ENCODE data around the gene CNTNAP2. TPM values are rescaled to one million over a fixed set of nuclear protein-coding genes. Genes with fewer than 3 reads are reported as not detected.

CNTNAP2 gene
- total RNA-seq, 2 experiments from 2014 or later: 0.28 TPM; not detected in 1

DNA sequence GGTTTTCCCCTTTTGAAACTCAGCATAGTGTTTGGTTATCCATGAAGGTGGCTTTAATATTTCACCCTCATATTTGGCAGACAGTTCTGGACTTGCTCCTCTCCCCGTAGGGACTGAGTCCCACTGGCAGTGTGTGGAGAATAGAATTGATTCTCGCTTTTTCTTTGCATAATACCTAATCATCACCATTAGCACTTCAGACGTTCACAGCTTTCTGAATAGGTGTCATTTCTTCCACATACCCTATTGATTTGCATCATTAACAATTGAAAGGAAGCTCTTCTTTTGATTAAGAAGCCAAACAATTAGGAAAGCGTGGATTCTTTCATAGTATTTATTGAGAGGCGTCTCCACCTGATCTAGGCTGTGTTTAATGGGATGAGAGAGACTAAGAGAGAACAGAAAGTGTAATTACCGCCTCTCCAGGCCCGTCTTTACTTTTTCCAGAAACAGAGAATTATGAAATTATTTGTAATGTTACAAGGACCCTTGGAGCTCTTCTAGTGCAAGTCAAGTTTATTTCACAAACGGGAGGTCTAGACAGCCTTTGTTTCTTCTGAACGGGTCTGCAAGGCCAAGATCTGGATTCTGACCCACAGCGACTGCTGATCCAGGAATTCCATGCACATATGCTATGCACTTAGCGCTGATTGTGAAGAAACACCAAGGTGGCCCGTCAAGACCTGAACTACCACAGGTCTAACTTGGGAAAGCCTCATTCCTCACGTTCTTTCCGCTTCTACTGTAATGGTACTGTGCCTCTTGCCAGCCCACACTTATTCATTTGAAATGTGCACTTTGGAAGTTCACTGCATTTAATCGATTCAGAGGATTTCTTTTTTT lies 2224.1 kb downstream of the CNTNAP2 start:
- no TSS peak for BruUV-seq (replicated peaks)
- H3K4me2 ChIP-seq (ENCODE audit: low read length): no peak overlapping the region
- DNase-seq (ENCODE audit: low spot score): no peak
- no peaks in the 10 kb centered on the region for H4K20me1 ChIP-seq (ENCODE audit: insufficient read depth, low read length)
- no peak overlapping the region for H3K27ac ChIP-seq (ENCODE audit: low read depth, low read length, poor library complexity, severe bottlenecking)
- H3K36me3 ChIP-seq (ENCODE audit: insufficient read depth, low read length): no peaks in the 10 kb centered on the region
- H3K9me3 ChIP-seq (ENCODE audit: low read length): no peaks in the 10 kb centered on the region
- no peak for TF ChIP-seq EZH2phosphoT487 (IDR thresholded peaks at IDR 0.05; ENCODE audit: borderline replicate concordance, low read depth, low read length)
- TF ChIP-seq, protein P1, sequence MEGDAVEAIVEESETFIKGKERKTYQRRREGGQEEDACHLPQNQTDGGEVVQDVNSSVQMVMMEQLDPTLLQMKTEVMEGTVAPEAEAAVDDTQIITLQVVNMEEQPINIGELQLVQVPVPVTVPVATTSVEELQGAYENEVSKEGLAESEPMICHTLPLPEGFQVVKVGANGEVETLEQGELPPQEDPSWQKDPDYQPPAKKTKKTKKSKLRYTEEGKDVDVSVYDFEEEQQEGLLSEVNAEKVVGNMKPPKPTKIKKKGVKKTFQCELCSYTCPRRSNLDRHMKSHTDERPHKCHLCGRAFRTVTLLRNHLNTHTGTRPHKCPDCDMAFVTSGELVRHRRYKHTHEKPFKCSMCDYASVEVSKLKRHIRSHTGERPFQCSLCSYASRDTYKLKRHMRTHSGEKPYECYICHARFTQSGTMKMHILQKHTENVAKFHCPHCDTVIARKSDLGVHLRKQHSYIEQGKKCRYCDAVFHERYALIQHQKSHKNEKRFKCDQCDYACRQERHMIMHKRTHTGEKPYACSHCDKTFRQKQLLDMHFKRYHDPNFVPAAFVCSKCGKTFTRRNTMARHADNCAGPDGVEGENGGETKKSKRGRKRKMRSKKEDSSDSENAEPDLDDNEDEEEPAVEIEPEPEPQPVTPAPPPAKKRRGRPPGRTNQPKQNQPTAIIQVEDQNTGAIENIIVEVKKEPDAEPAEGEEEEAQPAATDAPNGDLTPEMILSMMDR (conservative IDR thresholded peaks at IDR 0.05; ENCODE audit: low read length): no peak
- H3K79me2 ChIP-seq (ENCODE audit: insufficient read depth, low read depth, low read length): no peaks in the 10 kb centered on the region
- ChIA-PET POLR2A (interaction anchor here (0.5 to 0.7 kb wide), 2 partner anchors 33 to 622 kb away, joined by 3 read pairs; no protein-coding TSS in a partner anchor), CTCF (ENCODE audit: unreplicated experiment) (no interaction called here)
- no peaks in the 10 kb centered on the region for H3K9me2 ChIP-seq (ENCODE audit: insufficient read depth, low read length)
- H2AFZ ChIP-seq (ENCODE audit: low read length): no peak overlapping the region
- intact Hi-C loops (cut with micrococcal nuclease; ENCODE audit: unreplicated experiment): no loop called here
- H3K4me3 ChIP-seq (ENCODE audit: low read depth, low read length, poor library complexity, severe bottlenecking): no peak overlapping the region
- H3K4me1 ChIP-seq (ENCODE audit: insufficient read depth, low read length, poor library complexity, severe bottlenecking): no peaks in the 10 kb centered on the region

DNA sequence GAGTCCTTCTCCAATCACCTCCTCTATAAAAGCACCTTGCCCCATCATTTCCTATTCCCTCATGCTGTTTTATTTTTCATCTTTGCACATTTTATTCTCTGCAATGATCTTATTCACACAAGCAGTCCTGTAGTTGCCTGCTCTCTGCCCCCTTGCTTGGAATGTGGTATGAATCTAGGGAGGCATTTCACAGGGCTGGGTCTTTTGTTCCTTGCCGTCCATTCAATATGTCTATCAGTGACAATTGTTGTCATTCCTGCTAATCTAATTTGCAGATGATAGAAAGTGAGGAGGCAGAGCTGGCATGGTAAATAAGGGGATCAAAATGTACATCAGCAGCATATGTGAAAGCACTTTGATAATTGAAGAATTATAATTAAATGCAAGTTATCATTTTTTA lies 2227.8 kb downstream of the CNTNAP2 start:
- H3K79me2 ChIP-seq (ENCODE audit: insufficient read depth, low read depth, low read length): no peaks in the 10 kb centered on the region
- H3K4me3 ChIP-seq (ENCODE audit: low read depth, low read length, poor library complexity, severe bottlenecking): no peak overlapping the region
- DNase-seq (ENCODE audit: low spot score): no peak
- no peaks in the 10 kb centered on the region for H4K20me1 ChIP-seq (ENCODE audit: insufficient read depth, low read length)
- H3K4me2 ChIP-seq (ENCODE audit: low read length): no peak overlapping the region
- no peaks in the 10 kb centered on the region for H3K4me1 ChIP-seq (ENCODE audit: insufficient read depth, low read length, poor library complexity, severe bottlenecking)
- H3K27ac ChIP-seq (ENCODE audit: low read depth, low read length, poor library complexity, severe bottlenecking): no peak overlapping the region
- no peaks in the 10 kb centered on the region for H3K36me3 ChIP-seq (ENCODE audit: insufficient read depth, low read length)
- H2AFZ ChIP-seq (ENCODE audit: low read length): no peak overlapping the region
- H3K9me2 ChIP-seq (ENCODE audit: insufficient read depth, low read length): no peaks in the 10 kb centered on the region
- ChIA-PET CTCF (ENCODE audit: unreplicated experiment) (no interaction called here), POLR2A (no interaction called here)
- no peaks in the 10 kb centered on the region for H3K9me3 ChIP-seq (ENCODE audit: low read length)
- intact Hi-C loops (cut with micrococcal nuclease; ENCODE audit: unreplicated experiment): no loop called here
- BruUV-seq (replicated peaks): no TSS peak
- TF ChIP-seq, protein P1 (conservative IDR thresholded peaks at IDR 0.05; ENCODE audit: low read length): no peak
- TF ChIP-seq EZH2phosphoT487 (IDR thresholded peaks at IDR 0.05; ENCODE audit: borderline replicate concordance, low read depth, low read length): no peak

DNA sequence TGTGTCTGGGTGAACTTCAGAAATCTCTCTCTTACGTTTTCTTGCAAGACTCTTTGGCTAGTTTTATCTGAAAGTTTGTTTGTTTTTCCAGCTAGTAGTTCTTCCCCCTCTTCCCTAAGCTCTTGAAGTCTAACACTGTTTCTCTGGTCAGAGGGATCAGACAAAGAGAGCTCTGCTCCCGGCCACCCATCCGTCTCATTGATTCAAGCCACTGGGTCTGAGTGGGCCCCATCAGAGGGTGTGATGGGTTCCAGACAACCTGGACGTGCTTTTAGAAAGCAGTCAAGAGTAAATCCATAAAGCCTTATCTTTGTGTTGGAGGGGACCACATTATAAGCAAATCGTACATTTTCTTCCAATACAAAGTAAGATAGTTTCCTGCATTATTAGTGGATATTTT lies 2231.4 kb downstream of the CNTNAP2 start:
- intact Hi-C loops (cut with micrococcal nuclease; ENCODE audit: unreplicated experiment): no loop called here
- no peak for DNase-seq (ENCODE audit: low spot score)
- ChIA-PET CTCF (ENCODE audit: unreplicated experiment) (no interaction called here), POLR2A (interaction anchor here (0.5 kb wide), 1 partner anchor 184 kb away, joined by 3 read pairs; no protein-coding TSS in a partner anchor)
- no peak overlapping the region for H3K4me2 ChIP-seq (ENCODE audit: low read length)
- BruUV-seq (replicated peaks): no TSS peak
- no peak overlapping the region for H3K4me3 ChIP-seq (ENCODE audit: low read depth, low read length, poor library complexity, severe bottlenecking)
- H3K4me1 ChIP-seq (ENCODE audit: insufficient read depth, low read length, poor library complexity, severe bottlenecking): no peaks in the 10 kb centered on the region
- H2AFZ ChIP-seq (ENCODE audit: low read length): peak overlapping the region; percentile 21; the same call in 1 of the 2 replicates
- no peaks in the 10 kb centered on the region for H3K9me3 ChIP-seq (ENCODE audit: low read length)
- no peaks in the 10 kb centered on the region for H4K20me1 ChIP-seq (ENCODE audit: insufficient read depth, low read length)
- H3K36me3 ChIP-seq (ENCODE audit: insufficient read depth, low read length): no peaks in the 10 kb centered on the region
- no peaks in the 10 kb centered on the region for H3K9me2 ChIP-seq (ENCODE audit: insufficient read depth, low read length)
- no peak overlapping the region for H3K27ac ChIP-seq (ENCODE audit: low read depth, low read length, poor library complexity, severe bottlenecking)
- no peaks in the 10 kb centered on the region for H3K79me2 ChIP-seq (ENCODE audit: insufficient read depth, low read depth, low read length)
- TF ChIP-seq EZH2phosphoT487 (IDR thresholded peaks at IDR 0.05; ENCODE audit: borderline replicate concordance, low read depth, low read length): no peak
- TF ChIP-seq, protein P1 (conservative IDR thresholded peaks at IDR 0.05; ENCODE audit: low read length): no peak
